ENCODE data around the gene SBF2. TPM values are rescaled to one million over a fixed set of nuclear protein-coding genes. Genes with fewer than 3 reads are reported as not detected.

SBF2 gene
- total and polyA plus RNA-seq, 2 of the 13 experiments (the other 11 are each of a cell fraction or from before 2014, with no cell fraction given), result 24.0 to 45.8 TPM

- POLR2A ChIA-PET, result no interaction called here
Observed at GRCh38 chr11:9831122-9831521, 462.9 kb downstream of the SBF2 start.

More at GRCh38 chr11:9831122-9831521, 462.9 kb downstream of the SBF2 start:
- Histone ChIP-seq H3K4me1 (ENCODE audit: insufficient read depth, low read length) (peaks cover 3% of the 10 kb centered on the region), H3K36me3 (replicated peaks in 1 of 2; ENCODE audit: control insufficient read depth in 1 of 2, insufficient read depth in 2 of 2, low read length in 2 of 2) (no peaks in the 10 kb centered on the region; a peak in 1 of 5 replicates), H3K9me3 (ENCODE audit: low read length) (no peaks in the 10 kb centered on the region), H4K20me1 (ENCODE audit: insufficient read depth, low read length) (no peaks in the 10 kb centered on the region), H2AFZ (ENCODE audit: low read length) (no peak overlapping the region), H3K27ac (ENCODE audit: extremely low read length, insufficient read depth, low read length) (no peak overlapping the region), H3K4me3 (replicated peaks in 1 of 3; ENCODE audit: insufficient read depth in 1 of 3, low read depth in 2 of 3, low read length in 3 of 3) (no peak overlapping the region), H3K9ac (ENCODE audit: insufficient read depth, low read depth, low read length) (no peak overlapping the region), H3K79me2 (ENCODE audit: insufficient read depth, low read length) (no peaks in the 10 kb centered on the region), H3K4me2 (ENCODE audit: low read depth, low read length) (no peak overlapping the region), H3K27me3 (ENCODE audit: control insufficient read depth in 1 of 2, insufficient read depth in 2 of 2, low read length in 2 of 2) (no peaks in the 10 kb centered on the region)
- intact Hi-C loops (cut with micrococcal nuclease; ENCODE audit: unreplicated experiment) (no loop called here), in situ Hi-C loops (cut with HindIII; ENCODE audit: extremely low pct_ligation_motif_present, low pct_unique_long_range_greater_than_20kb) (no loop called here)
- 97% methylated on average over 3 of the region's 3 CpGs for WGBS (ENCODE audit: low lambda C conversion rate)
- DNase-seq (ENCODE audit: low spot score) (no peak), FAIRE-seq (no peak), ATAC-seq (no peak)
- TF ChIP-seq CENPBD1 (CRISPR knock-in tag; IDR thresholded peaks at IDR 0.05; ENCODE audit: borderline replicate concordance, low read depth), result no peak
- TF ChIP-seq ZMYM3 (CRISPR knock-in tag; IDR thresholded peaks at IDR 0.05), result no peak
- no peak for TF ChIP-seq KDM6A (CRISPR knock-in tag; IDR thresholded peaks at IDR 0.05; ENCODE audit: low read depth)
- TF ChIP-seq RBM22 (optimal IDR thresholded peaks at IDR 0.05; ENCODE audit: low read length), result no peak
- 0 out of 2 replicates have a peak, but pooled peaks have one; percentile 6 for TF ChIP-seq CTCF (CRISPR knock-in tag; IDR thresholded peaks at IDR 0.05)
- TF ChIP-seq ZBTB20 (CRISPR knock-in tag; IDR thresholded peaks at IDR 0.05; ENCODE audit: borderline replicate concordance, low read depth), result no peak
- TF ChIP-seq, protein P1, sequence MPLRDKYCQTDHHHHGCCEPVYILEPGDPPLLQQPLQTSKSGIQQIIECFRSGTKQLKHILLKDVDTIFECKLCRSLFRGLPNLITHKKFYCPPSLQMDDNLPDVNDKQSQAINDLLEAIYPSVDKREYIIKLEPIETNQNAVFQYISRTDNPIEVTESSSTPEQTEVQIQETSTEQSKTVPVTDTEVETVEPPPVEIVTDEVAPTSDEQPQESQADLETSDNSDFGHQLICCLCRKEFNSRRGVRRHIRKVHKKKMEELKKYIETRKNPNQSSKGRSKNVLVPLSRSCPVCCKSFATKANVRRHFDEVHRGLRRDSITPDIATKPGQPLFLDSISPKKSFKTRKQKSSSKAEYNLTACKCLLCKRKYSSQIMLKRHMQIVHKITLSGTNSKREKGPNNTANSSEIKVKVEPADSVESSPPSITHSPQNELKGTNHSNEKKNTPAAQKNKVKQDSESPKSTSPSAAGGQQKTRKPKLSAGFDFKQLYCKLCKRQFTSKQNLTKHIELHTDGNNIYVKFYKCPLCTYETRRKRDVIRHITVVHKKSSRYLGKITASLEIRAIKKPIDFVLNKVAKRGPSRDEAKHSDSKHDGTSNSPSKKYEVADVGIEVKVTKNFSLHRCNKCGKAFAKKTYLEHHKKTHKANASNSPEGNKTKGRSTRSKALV (CRISPR knock-in tag; IDR thresholded peaks at IDR 0.05), result no peak
- CTCF ChIA-PET (ENCODE audit: low intra/inter-chr PET ratio, low total read pairs), result no interaction called here
- BruUV-seq (replicated peaks), result no TSS peak
